Mucosa of stomach (tissue), 1 donor: ENCODE data around the gene PPP2R2C.

ENCODE experiments used
- H3K27me3 ChIP-seq: one replicate; pipeline ENCODE4 v1.7.0; 2013; ENCODE audit warnings: mild to moderate bottlenecking, low read length; ENCODE audit not compliant: control insufficient read depth, insufficient read depth
- H3K36me3 ChIP-seq: one replicate; pipeline ENCODE4 v1.7.0; 2013; ENCODE audit warnings: low read length; ENCODE audit not compliant: control insufficient read depth, insufficient read depth
- H3K4me1 ChIP-seq: one replicate; pipeline ENCODE4 v1.7.0; 2013; ENCODE audit warnings: mild to moderate bottlenecking, low read length; ENCODE audit not compliant: control insufficient read depth, insufficient read depth
- H3K4me3 ChIP-seq: one replicate; pipeline ENCODE4 v1.7.0; 2013; ENCODE audit warnings: low read length
- H3K9ac ChIP-seq: one replicate; pipeline ENCODE4 v1.7.0; 2013; ENCODE audit warnings: mild to moderate bottlenecking, low read length, moderate library complexity
- H3K9me3 ChIP-seq: one replicate; pipeline ENCODE4 v1.7.0; 2013; ENCODE audit warnings: mild to moderate bottlenecking, low read length, moderate library complexity; ENCODE audit not compliant: control insufficient read depth
- donor health status: Pancreatic carcinoma.

Gene PPP2R2C

GRCh38 chr4:6492861-6493657, 20.6 kb upstream of the PPP2R2C start:
- Histone ChIP-seq H3K9ac (no peak overlapping the region), H3K4me3 (no peak overlapping the region), H3K27me3 (no peaks in the 10 kb centered on the region), H3K4me1 (peaks cover 14% of the 10 kb centered on the region), H3K36me3 (no peaks in the 10 kb centered on the region), H3K9me3 (no peaks in the 10 kb centered on the region)

DNA sequence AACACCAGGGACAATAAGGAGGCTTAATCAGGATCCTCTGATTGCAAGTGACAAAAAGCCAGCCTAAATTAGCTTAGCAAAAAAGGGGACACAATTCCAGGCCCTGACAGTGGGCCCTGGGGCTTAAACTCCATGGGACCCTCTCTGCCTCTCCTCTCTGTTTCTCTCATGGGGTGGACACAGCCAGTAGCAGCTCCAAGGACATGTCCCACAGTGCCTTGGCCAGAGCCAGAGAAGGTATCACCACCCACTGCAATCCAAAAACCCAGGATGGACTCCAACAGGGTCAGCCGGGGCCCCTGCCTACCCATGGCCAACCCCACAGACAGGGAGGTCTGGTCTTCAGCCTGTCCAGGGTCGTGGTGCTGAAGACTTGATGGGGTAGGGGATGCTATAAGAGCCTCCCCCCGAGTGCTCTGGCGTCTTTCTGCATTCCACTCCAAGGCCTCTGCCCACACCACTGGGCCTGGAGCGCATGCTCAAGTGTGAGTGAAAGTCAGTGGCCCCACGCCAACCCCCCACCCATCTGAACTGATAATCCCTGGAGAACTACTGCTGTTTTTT, 19.7 kb upstream of the PPP2R2C start:
- Histone ChIP-seq H3K4me3 (no peak overlapping the region), H3K36me3 (no peaks in the 10 kb centered on the region), H3K9ac (no peak overlapping the region), H3K9me3 (no peaks in the 10 kb centered on the region), H3K27me3 (no peaks in the 10 kb centered on the region), H3K4me1 (peaks cover 14% of the 10 kb centered on the region)

DNA sequence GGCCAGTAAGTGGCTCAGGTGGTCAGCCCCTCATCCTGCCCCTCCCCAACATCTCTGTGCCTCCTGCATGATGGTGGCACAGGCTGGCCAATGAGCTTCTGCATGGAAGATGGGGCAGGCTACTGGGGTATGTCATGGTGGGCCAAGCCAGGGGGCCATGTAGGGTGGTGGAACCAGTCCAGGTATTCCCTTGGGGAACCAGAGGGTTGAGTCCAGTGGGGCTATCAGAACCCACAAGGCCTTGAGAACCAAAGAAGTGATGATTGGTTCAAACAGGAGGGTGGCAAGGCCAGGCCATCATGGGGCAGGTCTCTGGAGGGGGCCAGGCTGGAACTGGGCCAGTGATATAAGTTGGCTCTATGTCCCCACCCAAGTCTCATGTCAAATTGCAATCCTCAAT, 18.8 kb upstream of the PPP2R2C start:
- no peaks in the 10 kb centered on the region for H3K36me3 ChIP-seq
- H3K4me3 ChIP-seq: no peak overlapping the region
- H3K4me1 ChIP-seq: peaks cover 14% of the 10 kb centered on the region
- no peaks in the 10 kb centered on the region for H3K9me3 ChIP-seq
- H3K27me3 ChIP-seq: no peaks in the 10 kb centered on the region
- no peak overlapping the region for H3K9ac ChIP-seq

- Histone ChIP-seq H3K9me3 (no peaks in the 10 kb centered on the region), H3K36me3 (no peaks in the 10 kb centered on the region), H3K27me3 (no peaks in the 10 kb centered on the region), H3K4me3 (no peak overlapping the region), H3K9ac (no peak overlapping the region), H3K4me1 (peaks cover 14% of the 10 kb centered on the region)
These were observed 17.5 kb upstream of the PPP2R2C start for GRCh38 chr4:6489927-6490326.

DNA sequence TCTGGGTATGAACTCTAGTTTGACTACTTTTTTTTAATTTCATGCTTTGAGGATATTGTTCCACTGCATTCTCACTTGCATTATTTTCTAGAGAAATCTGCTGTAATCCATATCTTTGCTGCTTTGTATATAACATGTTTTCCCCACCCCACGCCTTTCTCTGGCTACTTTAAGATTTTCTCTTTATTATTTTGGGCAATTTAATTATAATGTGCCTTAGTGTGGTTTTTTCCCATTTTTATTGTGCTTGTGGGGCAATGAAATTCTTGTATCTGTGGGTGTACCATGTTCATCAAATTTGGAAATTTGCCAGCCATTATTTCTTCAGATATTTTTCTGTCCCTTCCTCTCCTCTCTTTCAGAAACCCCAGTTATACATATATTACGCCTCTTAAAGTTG, 15.1 kb upstream of the PPP2R2C start:
- H3K9me3 ChIP-seq: no peaks in the 10 kb centered on the region
- no peaks in the 10 kb centered on the region for H3K4me1 ChIP-seq
- no peak overlapping the region for H3K4me3 ChIP-seq
- H3K9ac ChIP-seq: no peak overlapping the region
- no peaks in the 10 kb centered on the region for H3K27me3 ChIP-seq
- no peaks in the 10 kb centered on the region for H3K36me3 ChIP-seq

GRCh38 chr4:6480534-6481088, 8.2 kb upstream of the PPP2R2C start:
- Histone ChIP-seq H3K4me3 (no peak overlapping the region), H3K9ac (no peak overlapping the region)

DNA sequence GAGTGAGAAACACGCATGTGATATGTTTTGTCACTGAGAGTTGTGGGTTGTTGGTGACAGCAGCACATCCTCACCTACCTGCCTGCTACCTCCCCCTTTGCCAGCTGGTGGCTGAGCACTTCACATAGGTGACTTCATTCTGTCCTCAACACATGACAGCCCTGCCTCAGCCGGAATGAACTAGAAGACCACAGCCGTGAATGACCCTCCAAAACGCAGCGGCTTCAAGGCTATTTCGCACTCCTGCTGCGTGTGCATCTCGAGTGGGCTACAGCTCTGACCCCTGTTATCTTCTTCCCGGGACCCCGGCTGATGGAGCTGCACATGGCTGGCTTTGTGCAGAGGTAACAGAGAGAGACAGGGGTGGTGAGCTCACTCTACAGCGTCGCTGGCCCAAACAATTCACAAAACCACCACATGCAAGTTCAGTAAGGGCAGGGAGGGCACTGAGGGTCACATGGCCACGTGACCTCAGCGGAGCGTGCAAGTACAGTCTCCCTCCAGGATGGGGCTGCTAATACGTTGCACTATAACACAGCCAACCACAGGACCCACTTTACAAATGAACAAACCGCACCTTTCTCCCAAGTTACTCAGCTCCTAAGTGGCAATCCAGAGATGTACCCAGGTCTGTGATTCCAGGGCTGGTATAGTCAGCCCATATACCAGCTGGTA, 6.3 kb upstream of the PPP2R2C start:
- no peak overlapping the region for H3K4me3 ChIP-seq
- H3K27me3 ChIP-seq: peaks cover 7% of the 10 kb centered on the region
- no peak overlapping the region for H3K9ac ChIP-seq
- H3K4me1 ChIP-seq: no peaks in the 10 kb centered on the region
- H3K36me3 ChIP-seq: no peaks in the 10 kb centered on the region
- H3K9me3 ChIP-seq: no peaks in the 10 kb centered on the region

More at GRCh38 chr4:6480534-6481088, 8.2 kb upstream of the PPP2R2C start:
- H3K27me3 ChIP-seq: no peaks in the 10 kb centered on the region
- H3K9me3 ChIP-seq: no peaks in the 10 kb centered on the region
- no peaks in the 10 kb centered on the region for H3K4me1 ChIP-seq
- H3K36me3 ChIP-seq: no peaks in the 10 kb centered on the region

DNA sequence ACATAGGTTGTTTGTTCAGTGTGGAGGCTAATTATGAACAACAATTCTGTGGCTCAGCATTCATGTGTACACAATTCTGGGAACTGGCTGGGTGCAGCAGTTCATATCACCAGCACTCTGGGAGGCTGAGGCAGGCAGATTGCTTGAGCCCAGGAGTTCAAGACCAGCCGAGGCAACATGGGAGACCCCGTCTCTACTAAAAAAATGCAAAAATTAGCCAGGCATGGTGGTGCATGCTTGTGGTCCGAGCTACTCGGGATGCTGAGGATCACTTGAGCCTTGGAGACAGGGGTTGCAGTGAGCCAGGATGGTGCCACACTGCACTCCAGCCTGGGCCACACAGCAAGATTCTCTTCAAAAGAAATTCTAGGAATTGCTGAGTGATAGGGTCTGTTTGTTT, 4.5 kb upstream of the PPP2R2C start:
- Histone ChIP-seq H3K9me3 (no peaks in the 10 kb centered on the region), H3K27me3 (peaks cover 17% of the 10 kb centered on the region), H3K9ac (no peak overlapping the region), H3K36me3 (no peaks in the 10 kb centered on the region), H3K4me3 (no peak overlapping the region), H3K4me1 (no peaks in the 10 kb centered on the region)

GRCh38 chr4:6475492-6476020, 3.1 kb upstream of the PPP2R2C start:
- Histone ChIP-seq H3K9me3 (no peaks in the 10 kb centered on the region), H3K4me1 (peaks cover under 1% of the 10 kb centered on the region), H3K27me3 (peaks cover 28% of the 10 kb centered on the region), H3K9ac (no peak overlapping the region), H3K4me3 (no peak overlapping the region), H3K36me3 (no peaks in the 10 kb centered on the region)

DNA sequence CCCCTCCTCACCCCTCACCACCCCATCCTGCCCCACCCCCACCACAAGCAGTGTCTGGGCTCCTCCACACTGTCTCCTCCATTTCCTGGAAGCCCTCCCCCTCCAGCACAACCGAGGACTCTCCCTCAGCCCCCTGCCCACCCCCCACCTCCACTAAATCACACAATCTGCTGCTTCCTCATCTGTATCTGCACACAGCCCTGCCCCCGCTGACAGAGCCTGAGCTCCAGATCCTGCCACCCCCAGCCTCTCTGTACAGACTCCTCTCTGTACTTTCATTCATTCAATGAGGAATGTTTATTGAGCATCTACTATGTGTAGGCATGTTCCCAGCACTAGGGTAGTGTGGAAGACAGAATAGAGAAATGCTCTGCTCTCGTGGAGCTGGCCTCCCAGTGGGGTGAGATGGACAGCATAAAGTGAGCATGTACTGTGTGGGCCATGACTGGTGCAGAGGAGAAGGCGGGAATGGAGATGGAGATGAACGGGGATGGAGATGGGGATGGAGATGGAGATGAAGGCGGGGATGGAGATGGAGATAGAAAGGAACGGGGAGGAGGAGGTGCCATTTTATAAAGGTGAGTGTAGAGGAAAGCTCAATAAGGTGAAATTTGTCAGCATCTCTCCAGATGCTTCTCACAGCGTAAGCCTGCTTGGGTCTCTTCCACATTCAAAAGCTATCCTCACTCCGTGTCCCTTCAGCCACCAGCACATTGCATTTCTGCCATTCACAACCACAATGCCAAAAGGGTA, 2.5 kb upstream of the PPP2R2C start:
- Histone ChIP-seq H3K4me3 (no peak overlapping the region), H3K36me3 (no peaks in the 10 kb centered on the region), H3K27me3 (peaks cover 35% of the 10 kb centered on the region), H3K9ac (no peak overlapping the region), H3K4me1 (peaks cover 8% of the 10 kb centered on the region), H3K9me3 (no peaks in the 10 kb centered on the region)

DNA sequence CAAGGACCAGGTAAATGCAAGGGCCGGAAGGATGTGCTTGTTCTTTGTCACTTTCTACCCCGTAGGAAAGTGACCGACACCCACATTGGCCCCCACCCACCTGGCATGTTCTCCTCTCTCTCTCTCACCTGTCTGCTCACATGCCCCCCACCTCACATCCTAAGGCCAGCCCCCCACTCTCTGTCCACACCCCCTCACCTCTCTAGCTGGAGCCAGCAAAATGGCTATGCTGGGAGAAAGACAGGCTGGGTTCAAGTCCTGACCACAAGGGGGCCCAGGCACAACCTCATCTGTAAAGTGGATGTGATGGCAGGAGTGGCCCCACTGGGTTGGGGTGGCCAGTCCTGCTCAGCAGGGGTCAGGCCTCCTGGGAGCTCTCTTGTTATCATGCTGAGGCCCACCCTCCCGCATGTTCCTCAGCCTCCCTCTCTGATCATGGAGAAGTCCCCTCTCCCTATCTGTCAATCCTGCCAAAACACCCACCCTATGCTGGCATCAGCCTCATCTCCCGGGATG, 1.7 kb upstream of the PPP2R2C start:
- Histone ChIP-seq H3K36me3 (no peaks in the 10 kb centered on the region), H3K4me3 (no peak overlapping the region), H3K9ac (no peak overlapping the region), H3K4me1 (peaks cover 8% of the 10 kb centered on the region), H3K9me3 (no peaks in the 10 kb centered on the region), H3K27me3 (peaks cover 42% of the 10 kb centered on the region)
